SK-N-SH treated with all-trans-retinoic acid at 6 μM for 48 hours (cell line): ENCODE data around the gene CTNNBL1.

Source experiments
- ATAC-seq: fragments of 200-7000 bp; cut with Tn5 transposase; 3 replicates; pipeline ENCODE4 v1.9.1; 2020; ENCODE audit warnings: mild to moderate bottlenecking, moderate library complexity
- ARNTL ChIP-seq: fragments of 450-650 bp; formaldehyde crosslinking; IDR thresholded peaks from 2 replicates; pipeline ENCODE4 v1.5.0; 2020; ENCODE audit warnings: low read depth, mild to moderate bottlenecking, moderate library complexity, borderline replicate concordance
- BACH2 ChIP-seq: fragments of 250-450 bp; sonication (Bioruptor Pico); IDR thresholded peaks from 2 replicates; pipeline ENCODE4 v1.9.0; 2021; ENCODE audit warnings: mild to moderate bottlenecking, borderline replicate concordance
- CSDC2 ChIP-seq: fragments of 250-450 bp; sonication (Bioruptor Pico); IDR thresholded peaks from 2 replicates; pipeline ENCODE4 v1.5.0; 2020; ENCODE audit warnings: mild to moderate bottlenecking, moderate library complexity
- GLIS3 ChIP-seq: fragments of 250-450 bp; sonication (Bioruptor Pico); IDR thresholded peaks from 2 replicates; pipeline ENCODE4 v1.5.0; 2020; ENCODE audit warnings: mild to moderate bottlenecking, moderate library complexity
- ISL1 ChIP-seq: fragments of 250-450 bp; sonication (Bioruptor Pico); IDR thresholded peaks from 2 replicates; pipeline ENCODE4 v2.1.2; 2022; ENCODE audit warnings: mild to moderate bottlenecking, moderate library complexity
- OSR1 ChIP-seq: fragments of 250-450 bp; sonication (Bioruptor Pico); IDR thresholded peaks from 2 replicates; pipeline ENCODE4 v1.8.0; 2022; ENCODE audit warnings: moderate library complexity, mild to moderate bottlenecking, inconsistent platforms
- RARB ChIP-seq: fragments of 250-450 bp; sonication (Bioruptor Pico); IDR thresholded peaks from 2 replicates; pipeline ENCODE4 v1.8.0; 2021; ENCODE audit warnings: mild to moderate bottlenecking, moderate library complexity
- SNAI2 ChIP-seq: fragments of 250-450 bp; sonication (Bioruptor Pico); IDR thresholded peaks from 2 replicates; pipeline ENCODE4 v1.5.0; 2020; ENCODE audit warnings: mild to moderate bottlenecking, moderate library complexity
- TCF4 ChIP-seq: fragments of 250-450 bp; sonication (Bioruptor Pico); IDR thresholded peaks from 2 replicates; pipeline ENCODE4 v1.8.0; 2021; ENCODE audit warnings: mild to moderate bottlenecking, moderate library complexity, borderline replicate concordance
- TOX ChIP-seq: fragments of 250-450 bp; sonication (Bioruptor Pico); IDR thresholded peaks from 2 replicates; pipeline ENCODE4 v1.8.0; 2021; ENCODE audit warnings: mild to moderate bottlenecking, moderate library complexity, borderline replicate concordance
- ZC3H10 ChIP-seq: fragments of 250-450 bp; sonication (Bioruptor Pico); IDR thresholded peaks from 2 replicates; pipeline ENCODE4 v1.5.1; 2021; ENCODE audit warnings: mild to moderate bottlenecking, moderate library complexity
- ZFP30 ChIP-seq: fragments of 450-650 bp; formaldehyde crosslinking; IDR thresholded peaks from 2 replicates; pipeline ENCODE4 v1.5.0; 2022; ENCODE audit warnings: mild to moderate bottlenecking, moderate library complexity
- ZNF565 ChIP-seq: fragments of 450-650 bp; formaldehyde crosslinking; conservative IDR thresholded peaks from 2 replicates; pipeline ENCODE4 v1.5.0; 2020; ENCODE audit warnings: low read depth, mild to moderate bottlenecking, moderate library complexity
- ZNF70 ChIP-seq: fragments of 450-650 bp; formaldehyde crosslinking; IDR thresholded peaks from 2 replicates; pipeline ENCODE4 v1.5.0; 2020; ENCODE audit warnings: mild to moderate bottlenecking, moderate library complexity
- ZNF8 ChIP-seq: fragments of 450-650 bp; formaldehyde crosslinking; IDR thresholded peaks from 2 replicates; pipeline ENCODE4 v1.5.0; 2020; ENCODE audit warnings: mild to moderate bottlenecking, moderate library complexity
- TF ChIP-seq, protein P1 (sequence below): fragments of 250-450 bp; sonication (Bioruptor Pico); IDR thresholded peaks from 2 replicates; pipeline ENCODE4 v1.5.1; 2021; ENCODE audit warnings: mild to moderate bottlenecking, moderate library complexity
- TF ChIP-seq, protein P2 (sequence below): fragments of 250-450 bp; sonication (Bioruptor Pico); IDR thresholded peaks from 2 replicates; pipeline ENCODE4 v1.5.0; 2020; ENCODE audit warnings: mild to moderate bottlenecking, moderate library complexity
- TF ChIP-seq, protein P3 (sequence below): fragments of 250-450 bp; sonication (Bioruptor Pico); IDR thresholded peaks from 2 replicates; pipeline ENCODE4 v1.5.1; 2020; ENCODE audit warnings: low read depth, mild to moderate bottlenecking, moderate library complexity
- TF ChIP-seq, protein P4 (sequence below): fragments of 250-450 bp; sonication (Bioruptor Pico); IDR thresholded peaks from 2 replicates; pipeline ENCODE4 v1.8.0; 2021; ENCODE audit warnings: low read depth, mild to moderate bottlenecking, moderate library complexity, borderline replicate concordance
- TF ChIP-seq, protein P5 (sequence below): fragments of 250-450 bp; sonication (Bioruptor Pico); IDR thresholded peaks from 2 replicates; pipeline ENCODE4 v1.8.0; 2020; ENCODE audit warnings: mild to moderate bottlenecking, moderate library complexity, borderline replicate concordance

Gene CTNNBL1

DNA sequence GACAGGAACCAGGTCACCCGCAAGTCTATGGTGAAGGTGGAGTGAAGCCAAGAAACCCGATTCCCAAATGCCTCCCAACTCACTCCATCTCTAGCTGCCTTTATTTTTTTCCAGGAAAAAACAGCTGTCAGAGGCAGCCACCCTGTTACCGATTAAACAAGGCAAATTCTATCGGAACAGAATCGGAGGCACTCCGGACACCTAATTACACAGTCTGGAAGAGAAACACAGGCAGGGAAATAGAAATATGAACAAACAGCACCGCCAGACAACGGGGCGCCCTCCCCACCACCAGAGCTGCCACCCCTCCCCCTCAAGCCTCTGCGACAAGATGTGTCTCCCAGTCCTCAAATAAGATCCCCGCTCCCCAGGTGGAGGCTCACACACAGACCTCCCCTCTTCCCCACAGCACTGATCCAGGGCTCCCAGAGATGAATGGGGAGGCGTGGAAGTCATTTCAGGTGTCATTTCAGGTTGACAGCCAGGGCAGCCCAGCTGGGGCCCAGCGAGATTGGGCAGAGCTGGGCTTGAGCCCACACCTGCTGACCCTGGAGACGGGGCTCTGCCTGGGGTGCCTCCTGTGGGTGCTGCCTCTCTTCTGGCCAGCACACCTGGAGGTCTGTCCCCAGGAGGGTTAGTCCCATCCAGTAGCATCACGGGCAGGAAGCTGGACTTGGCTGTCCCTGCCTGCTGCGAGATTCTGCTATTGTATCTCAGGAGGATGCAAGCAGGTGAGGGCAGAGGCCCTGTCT, 189.3 kb downstream of the CTNNBL1 start (continued):
- TF ChIP-seq, protein P1, sequence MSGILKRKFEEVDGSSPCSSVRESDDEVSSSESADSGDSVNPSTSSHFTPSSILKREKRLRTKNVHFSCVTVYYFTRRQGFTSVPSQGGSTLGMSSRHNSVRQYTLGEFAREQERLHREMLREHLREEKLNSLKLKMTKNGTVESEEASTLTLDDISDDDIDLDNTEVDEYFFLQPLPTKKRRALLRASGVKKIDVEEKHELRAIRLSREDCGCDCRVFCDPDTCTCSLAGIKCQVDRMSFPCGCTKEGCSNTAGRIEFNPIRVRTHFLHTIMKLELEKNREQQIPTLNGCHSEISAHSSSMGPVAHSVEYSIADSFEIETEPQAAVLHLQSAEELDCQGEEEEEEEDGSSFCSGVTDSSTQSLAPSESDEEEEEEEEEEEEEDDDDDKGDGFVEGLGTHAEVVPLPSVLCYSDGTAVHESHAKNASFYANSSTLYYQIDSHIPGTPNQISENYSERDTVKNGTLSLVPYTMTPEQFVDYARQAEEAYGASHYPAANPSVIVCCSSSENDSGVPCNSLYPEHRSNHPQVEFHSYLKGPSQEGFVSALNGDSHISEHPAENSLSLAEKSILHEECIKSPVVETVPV (CRISPR knock-in tag): no peak
- TF ChIP-seq, all 23 proteins: peak for 0

DNA sequence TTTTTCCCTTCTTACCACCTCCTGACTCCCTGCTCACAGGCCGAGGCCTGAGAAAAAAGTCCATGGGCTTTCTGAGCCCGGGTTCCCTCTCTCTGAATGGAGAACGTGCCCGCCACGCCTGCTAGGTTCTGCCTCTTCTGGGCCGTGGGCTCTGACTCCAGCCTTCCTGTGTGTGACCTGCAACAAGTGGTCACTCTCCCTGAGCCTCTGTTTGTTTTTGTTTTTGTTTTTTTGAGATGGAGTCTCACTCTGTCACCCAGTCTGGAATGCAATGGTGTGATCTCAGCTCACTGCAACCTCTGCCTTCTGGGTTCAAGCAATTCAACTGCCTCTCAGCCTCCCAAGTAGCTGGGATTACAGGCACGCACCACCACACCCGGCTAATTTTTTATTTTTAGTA, 191.2 kb downstream of the CTNNBL1 start:
- ATAC-seq: no peak
- TF ChIP-seq ARNTL (no peak), TOX (no peak), RARB (CRISPR knock-in tag) (no peak), OSR1 (CRISPR knock-in tag) (no peak), GLIS3 (CRISPR knock-in tag) (no peak), BACH2 (CRISPR knock-in tag) (no peak), ZFP30 (CRISPR knock-in tag) (no peak), SNAI2 (CRISPR knock-in tag) (no peak), ZNF70 (CRISPR knock-in tag) (no peak), TCF4 (CRISPR knock-in tag) (no peak), ISL1 (CRISPR knock-in tag) (no peak), ZC3H10 (no peak), ZNF8 (CRISPR knock-in tag) (no peak), CSDC2 (CRISPR knock-in tag) (no peak), ZNF565 (CRISPR knock-in tag) (no peak)
- TF ChIP-seq, protein P2, sequence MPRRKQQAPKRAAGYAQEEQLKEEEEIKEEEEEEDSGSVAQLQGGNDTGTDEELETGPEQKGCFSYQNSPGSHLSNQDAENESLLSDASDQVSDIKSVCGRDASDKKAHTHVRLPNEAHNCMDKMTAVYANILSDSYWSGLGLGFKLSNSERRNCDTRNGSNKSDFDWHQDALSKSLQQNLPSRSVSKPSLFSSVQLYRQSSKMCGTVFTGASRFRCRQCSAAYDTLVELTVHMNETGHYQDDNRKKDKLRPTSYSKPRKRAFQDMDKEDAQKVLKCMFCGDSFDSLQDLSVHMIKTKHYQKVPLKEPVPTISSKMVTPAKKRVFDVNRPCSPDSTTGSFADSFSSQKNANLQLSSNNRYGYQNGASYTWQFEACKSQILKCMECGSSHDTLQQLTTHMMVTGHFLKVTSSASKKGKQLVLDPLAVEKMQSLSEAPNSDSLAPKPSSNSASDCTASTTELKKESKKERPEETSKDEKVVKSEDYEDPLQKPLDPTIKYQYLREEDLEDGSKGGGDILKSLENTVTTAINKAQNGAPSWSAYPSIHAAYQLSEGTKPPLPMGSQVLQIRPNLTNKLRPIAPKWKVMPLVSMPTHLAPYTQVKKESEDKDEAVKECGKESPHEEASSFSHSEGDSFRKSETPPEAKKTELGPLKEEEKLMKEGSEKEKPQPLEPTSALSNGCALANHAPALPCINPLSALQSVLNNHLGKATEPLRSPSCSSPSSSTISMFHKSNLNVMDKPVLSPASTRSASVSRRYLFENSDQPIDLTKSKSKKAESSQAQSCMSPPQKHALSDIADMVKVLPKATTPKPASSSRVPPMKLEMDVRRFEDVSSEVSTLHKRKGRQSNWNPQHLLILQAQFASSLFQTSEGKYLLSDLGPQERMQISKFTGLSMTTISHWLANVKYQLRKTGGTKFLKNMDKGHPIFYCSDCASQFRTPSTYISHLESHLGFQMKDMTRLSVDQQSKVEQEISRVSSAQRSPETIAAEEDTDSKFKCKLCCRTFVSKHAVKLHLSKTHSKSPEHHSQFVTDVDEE (CRISPR knock-in tag): no peak
- TF ChIP-seq, protein P1 (CRISPR knock-in tag): no peak
- TF ChIP-seq, protein P3, sequence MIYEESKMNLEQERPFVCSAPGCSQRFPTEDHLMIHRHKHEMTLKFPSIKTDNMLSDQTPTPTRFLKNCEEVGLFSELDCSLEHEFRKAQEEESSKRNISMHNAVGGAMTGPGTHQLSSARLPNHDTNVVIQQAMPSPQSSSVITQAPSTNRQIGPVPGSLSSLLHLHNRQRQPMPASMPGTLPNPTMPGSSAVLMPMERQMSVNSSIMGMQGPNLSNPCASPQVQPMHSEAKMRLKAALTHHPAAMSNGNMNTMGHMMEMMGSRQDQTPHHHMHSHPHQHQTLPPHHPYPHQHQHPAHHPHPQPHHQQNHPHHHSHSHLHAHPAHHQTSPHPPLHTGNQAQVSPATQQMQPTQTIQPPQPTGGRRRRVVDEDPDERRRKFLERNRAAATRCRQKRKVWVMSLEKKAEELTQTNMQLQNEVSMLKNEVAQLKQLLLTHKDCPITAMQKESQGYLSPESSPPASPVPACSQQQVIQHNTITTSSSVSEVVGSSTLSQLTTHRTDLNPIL (CRISPR knock-in tag): no peak
- TF ChIP-seq, protein P4, sequence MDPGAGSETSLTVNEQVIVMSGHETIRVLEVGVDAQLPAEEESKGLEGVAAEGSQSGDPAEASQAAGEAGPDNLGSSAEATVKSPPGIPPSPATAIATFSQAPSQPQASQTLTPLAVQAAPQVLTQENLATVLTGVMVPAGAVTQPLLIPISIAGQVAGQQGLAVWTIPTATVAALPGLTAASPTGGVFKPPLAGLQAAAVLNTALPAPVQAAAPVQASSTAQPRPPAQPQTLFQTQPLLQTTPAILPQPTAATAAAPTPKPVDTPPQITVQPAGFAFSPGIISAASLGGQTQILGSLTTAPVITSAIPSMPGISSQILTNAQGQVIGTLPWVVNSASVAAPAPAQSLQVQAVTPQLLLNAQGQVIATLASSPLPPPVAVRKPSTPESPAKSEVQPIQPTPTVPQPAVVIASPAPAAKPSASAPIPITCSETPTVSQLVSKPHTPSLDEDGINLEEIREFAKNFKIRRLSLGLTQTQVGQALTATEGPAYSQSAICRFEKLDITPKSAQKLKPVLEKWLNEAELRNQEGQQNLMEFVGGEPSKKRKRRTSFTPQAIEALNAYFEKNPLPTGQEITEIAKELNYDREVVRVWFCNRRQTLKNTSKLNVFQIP (CRISPR knock-in tag): no peak
- TF ChIP-seq, protein P5, sequence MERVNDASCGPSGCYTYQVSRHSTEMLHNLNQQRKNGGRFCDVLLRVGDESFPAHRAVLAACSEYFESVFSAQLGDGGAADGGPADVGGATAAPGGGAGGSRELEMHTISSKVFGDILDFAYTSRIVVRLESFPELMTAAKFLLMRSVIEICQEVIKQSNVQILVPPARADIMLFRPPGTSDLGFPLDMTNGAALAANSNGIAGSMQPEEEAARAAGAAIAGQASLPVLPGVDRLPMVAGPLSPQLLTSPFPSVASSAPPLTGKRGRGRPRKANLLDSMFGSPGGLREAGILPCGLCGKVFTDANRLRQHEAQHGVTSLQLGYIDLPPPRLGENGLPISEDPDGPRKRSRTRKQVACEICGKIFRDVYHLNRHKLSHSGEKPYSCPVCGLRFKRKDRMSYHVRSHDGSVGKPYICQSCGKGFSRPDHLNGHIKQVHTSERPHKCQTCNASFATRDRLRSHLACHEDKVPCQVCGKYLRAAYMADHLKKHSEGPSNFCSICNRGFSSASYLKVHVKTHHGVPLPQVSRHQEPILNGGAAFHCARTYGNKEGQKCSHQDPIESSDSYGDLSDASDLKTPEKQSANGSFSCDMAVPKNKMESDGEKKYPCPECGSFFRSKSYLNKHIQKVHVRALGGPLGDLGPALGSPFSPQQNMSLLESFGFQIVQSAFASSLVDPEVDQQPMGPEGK (CRISPR knock-in tag): no peak
